Small intestine (tissue), 7 donors: ENCODE measurements around the gene RELCH. TPM values are rescaled to one million over a fixed set of nuclear protein-coding genes. Genes with fewer than 3 reads are reported as not detected.

Source experiments
- DNase-seq, 2 donors: peaks; one replicate each; pipeline versions ENCODE4 v3.0.0 to v3.0.0-alpha.2; 2013
- FAIRE-seq: peaks from 2 replicates; lab custom pipeline; 2012; peaks lifted over from hg19 to GRCh38; lab: Jason Lieb, UNC
- H3K27ac ChIP-seq, 3 donors: one replicate each; pipeline ENCODE4 v1.5.1; 2013; ENCODE audit warnings: low read length in 2 of 3, mild to moderate bottlenecking in 2 of 3, control low read depth in 1 of 3, inconsistent platforms in 1 of 3, low read depth in 1 of 3, moderate library complexity in 1 of 3
- H3K27me3 ChIP-seq, 3 donors: one replicate each; pipeline ENCODE4 v1.6.1; 2013; ENCODE audit warnings: low read length in 3 of 3, inconsistent platforms in 1 of 3; ENCODE audit not compliant: control insufficient read depth in 3 of 3, insufficient read depth in 3 of 3
- H3K36me3 ChIP-seq, 3 donors: one replicate each; pipeline ENCODE4 v1.6.1; 2013; ENCODE audit warnings: low read length in 3 of 3, inconsistent platforms in 1 of 3, low read depth in 1 of 3, mild to moderate bottlenecking in 1 of 3, moderate library complexity in 1 of 3; ENCODE audit not compliant: control insufficient read depth in 3 of 3, insufficient read depth in 2 of 3
- H3K4me1 ChIP-seq, 3 donors: one replicate each; pipeline ENCODE4 v1.6.1; 2013; ENCODE audit warnings: low read length in 2 of 3, inconsistent platforms in 1 of 3, low read depth in 1 of 3, mild to moderate bottlenecking in 1 of 3, moderate library complexity in 1 of 3; ENCODE audit not compliant: control insufficient read depth in 3 of 3, insufficient read depth in 2 of 3
- H3K4me3 ChIP-seq, 3 donors: one replicate each; pipeline ENCODE4 v1.5.1; 2013; ENCODE audit warnings: low read length in 3 of 3, control low read depth in 1 of 3, inconsistent platforms in 1 of 3, low read depth in 1 of 3, mild to moderate bottlenecking in 1 of 3, moderate library complexity in 1 of 3
- H3K9me3 ChIP-seq, 2 donors: one replicate each; pipeline ENCODE4 v1.6.1; 2013; ENCODE audit warnings: low read depth in 1 of 2, low read length in 1 of 2; ENCODE audit not compliant: control insufficient read depth in 2 of 2, insufficient read depth in 1 of 2
- WGBS, 3 donors: extraction: QIAGEN DNeasy Blood & Tissue Kit; methylation state at CpG; one replicate each; pipeline ENCODE4 v1.1.7; 2013; 5-methylcytosine and 5-hydroxymethylcytosine counted together
- polyA plus RNA-seq, 4 donors: library from polyadenylated mRNA; stranded (reverse) in 3 of 4; unstranded in 1 of 4; fragments of 200-250 nt in 3 of 4; fragments of 120-200 nt in 1 of 4; gene quantifications; one replicate each; pipeline versions ENCODE4 v1.2.1 to v1.2.3, GENCODE V29; 2013
- donor health status: healthy with polysubstance abuse.
- donor health status: control.
- donor health status: control.
- donor health status: Bipolar disorder and iron deficiency.
- donor health status: healthy.

RELCH gene
- polyA plus RNA-seq, 4 donors: 8.6 to 26.1 (median 11.1) TPM

DNA sequence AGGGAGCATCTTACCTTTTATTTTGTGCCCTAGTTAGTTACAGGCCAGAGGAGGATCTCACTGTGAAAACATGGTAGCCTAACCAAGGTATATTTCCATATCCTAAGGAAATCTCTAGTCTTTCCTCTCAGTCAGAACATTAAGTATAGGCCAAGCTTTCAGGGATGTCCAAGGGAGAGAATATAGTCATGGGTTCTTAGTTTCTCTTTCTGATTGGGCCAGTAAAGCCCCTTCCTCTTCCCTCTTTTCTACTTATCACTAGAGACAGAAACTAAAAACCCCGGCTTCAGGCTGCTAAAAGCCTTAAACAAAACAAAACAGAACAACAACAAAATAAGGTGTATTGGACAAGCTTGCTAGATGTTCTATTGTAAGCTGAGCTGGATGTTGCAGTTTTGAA is 93.7 kb downstream of the RELCH start:
- FAIRE-seq: no peak

DNA sequence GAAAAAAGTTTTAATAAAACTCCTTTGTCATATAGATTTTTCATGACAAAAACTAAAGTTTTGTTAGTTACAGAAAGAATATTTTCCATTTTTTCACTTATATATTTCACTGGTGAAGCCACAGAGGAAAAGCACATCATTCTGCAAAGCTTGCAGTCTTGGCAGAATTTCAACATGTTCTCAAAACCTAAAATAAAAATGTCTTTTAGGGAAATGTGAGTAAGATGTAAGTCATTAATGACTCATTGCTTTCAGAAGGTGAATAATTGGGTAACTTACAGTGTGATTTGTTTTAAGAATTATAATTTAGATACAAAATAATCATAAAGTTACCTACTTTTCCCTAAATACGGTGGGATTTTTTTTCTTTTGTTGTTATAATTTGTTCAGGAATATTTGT is 94.6 kb downstream of the RELCH start:
- Histone ChIP-seq H3K36me3 (peaks cover 0 to 8% (median 5%) of the 10 kb centered on the region in 3 donors), H3K27ac (no peak overlapping the region), H3K9me3 (no peaks in the 10 kb centered on the region), H3K27me3 (no peaks in the 10 kb centered on the region), H3K4me3 (no peak overlapping the region), H3K4me1 (peaks cover 0 to 11% (median 0%) of the 10 kb centered on the region in 3 donors)
- peak; percentile 81 for FAIRE-seq
- 64 to 95% (median 75%) methylated on average over 1 of the region's 1 CpG for WGBS, 3 donors
- DNase-seq: no peak

More for the DNA sequence above, 93.7 kb downstream of the RELCH start:
- no peak for DNase-seq
- H3K27me3 ChIP-seq: no peaks in the 10 kb centered on the region
- WGBS, 3 donors: 67 to 68% (median 67%) methylated on average over 1 of the region's 1 CpG
- H3K9me3 ChIP-seq: no peaks in the 10 kb centered on the region
- peaks cover 0 to 6% (median 0%) of the 10 kb centered on the region in 3 donors for H3K4me1 ChIP-seq
- peaks cover 0 to 8% (median 5%) of the 10 kb centered on the region in 3 donors for H3K36me3 ChIP-seq
- no peak overlapping the region for H3K4me3 ChIP-seq
- no peak overlapping the region for H3K27ac ChIP-seq

DNA sequence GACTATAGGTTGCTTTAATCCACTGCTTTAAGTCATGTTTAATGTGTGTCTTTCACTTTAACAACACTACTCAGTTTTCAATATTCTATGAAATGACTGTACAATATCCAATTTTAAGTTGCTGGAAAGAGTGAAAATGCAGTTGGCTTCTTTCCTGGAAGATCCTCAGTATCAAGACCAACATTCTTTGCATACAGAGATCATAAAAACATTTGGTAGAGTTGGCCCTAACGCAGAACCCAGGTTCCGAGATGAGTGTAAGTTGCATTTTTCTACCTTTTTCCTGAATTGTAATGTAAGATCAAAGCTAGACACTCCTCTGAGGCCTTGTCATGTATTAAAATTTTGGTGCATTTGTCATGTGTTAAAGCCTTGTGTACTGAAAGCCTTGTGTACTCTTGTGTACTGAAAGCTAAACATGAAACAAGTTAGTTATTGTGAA is 95.2 kb downstream of the RELCH start:
- no peak overlapping the region for H3K27ac ChIP-seq
- 69 to 93% (median 89%) methylated on average over 2 of the region's 2 CpGs for whole genome bisulfite sequencing, 3 donors
- peaks cover 0 to 8% (median 5%) of the 10 kb centered on the region in 3 donors for H3K36me3 ChIP-seq
- DNase-seq (no peak), FAIRE-seq (no peak)
- H3K9me3 ChIP-seq: no peaks in the 10 kb centered on the region
- H3K27me3 ChIP-seq: no peaks in the 10 kb centered on the region
- H3K4me1 ChIP-seq: peaks cover 0 to 13% (median 0%) of the 10 kb centered on the region in 3 donors
- no peak overlapping the region for H3K4me3 ChIP-seq

DNA sequence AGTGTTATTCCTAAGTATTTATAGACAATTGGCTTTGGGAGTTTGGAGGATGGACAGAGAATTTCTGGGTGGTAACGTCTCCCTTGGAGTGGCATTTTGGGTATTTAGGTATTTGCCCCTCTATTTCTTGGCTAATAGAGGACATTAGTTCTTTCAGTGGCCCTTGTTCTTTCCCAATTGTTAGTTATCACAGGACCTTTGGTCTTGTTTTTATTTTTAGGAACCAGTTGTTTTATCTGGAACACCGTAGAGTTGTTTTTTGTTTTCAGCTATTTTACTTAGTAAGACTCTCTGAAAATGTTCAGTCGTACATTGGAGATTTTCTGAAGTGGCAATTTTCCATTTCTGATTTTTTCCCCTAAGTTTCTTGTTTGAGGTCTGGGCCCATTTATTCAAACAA is 97.6 kb downstream of the RELCH start:
- FAIRE-seq (no peak), DNase-seq (no peak)
- Histone ChIP-seq H3K27ac (no peak overlapping the region), H3K4me1 (peaks cover 0 to 25% (median 0%) of the 10 kb centered on the region in 3 donors), H3K4me3 (no peak overlapping the region), H3K27me3 (no peaks in the 10 kb centered on the region), H3K9me3 (no peaks in the 10 kb centered on the region), H3K36me3 (peaks cover 0 to 8% (median 5%) of the 10 kb centered on the region in 3 donors)
- 73 to 84% (median 81%) methylated on average over 3 of the region's 3 CpGs for WGBS, 3 donors

DNA sequence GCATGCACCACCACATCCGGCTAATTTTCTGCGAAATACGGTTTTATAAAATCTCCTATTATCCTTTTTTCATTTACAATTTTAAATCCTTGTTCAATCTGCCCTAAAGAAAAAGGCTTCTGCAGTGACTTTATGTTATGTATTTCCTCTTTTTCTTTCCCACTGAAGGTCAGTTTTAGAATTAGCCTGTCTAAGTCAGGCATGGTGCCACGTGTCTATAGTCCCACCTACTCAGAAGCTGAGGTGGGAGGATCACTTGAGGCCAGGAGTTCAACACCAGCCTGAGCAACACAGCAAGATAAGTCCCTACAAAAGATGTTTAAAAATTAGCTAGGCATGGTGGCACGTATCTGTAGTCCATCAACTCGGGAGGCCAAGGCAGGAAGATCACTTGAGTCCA is 98.2 kb downstream of the RELCH start:
- no peak for FAIRE-seq
- 74 to 83% (median 82%) methylated on average over 6 of the region's 6 CpGs for WGBS, 3 donors
- H3K27me3 ChIP-seq: no peaks in the 10 kb centered on the region
- H3K9me3 ChIP-seq: no peaks in the 10 kb centered on the region
- DNase-seq: no peak
- H3K27ac ChIP-seq: no peak overlapping the region
- no peak overlapping the region for H3K4me3 ChIP-seq
- peaks cover 0 to 27% (median 0%) of the 10 kb centered on the region in 3 donors for H3K4me1 ChIP-seq
- peaks cover 0 to 8% (median 5%) of the 10 kb centered on the region in 3 donors for H3K36me3 ChIP-seq

DNA sequence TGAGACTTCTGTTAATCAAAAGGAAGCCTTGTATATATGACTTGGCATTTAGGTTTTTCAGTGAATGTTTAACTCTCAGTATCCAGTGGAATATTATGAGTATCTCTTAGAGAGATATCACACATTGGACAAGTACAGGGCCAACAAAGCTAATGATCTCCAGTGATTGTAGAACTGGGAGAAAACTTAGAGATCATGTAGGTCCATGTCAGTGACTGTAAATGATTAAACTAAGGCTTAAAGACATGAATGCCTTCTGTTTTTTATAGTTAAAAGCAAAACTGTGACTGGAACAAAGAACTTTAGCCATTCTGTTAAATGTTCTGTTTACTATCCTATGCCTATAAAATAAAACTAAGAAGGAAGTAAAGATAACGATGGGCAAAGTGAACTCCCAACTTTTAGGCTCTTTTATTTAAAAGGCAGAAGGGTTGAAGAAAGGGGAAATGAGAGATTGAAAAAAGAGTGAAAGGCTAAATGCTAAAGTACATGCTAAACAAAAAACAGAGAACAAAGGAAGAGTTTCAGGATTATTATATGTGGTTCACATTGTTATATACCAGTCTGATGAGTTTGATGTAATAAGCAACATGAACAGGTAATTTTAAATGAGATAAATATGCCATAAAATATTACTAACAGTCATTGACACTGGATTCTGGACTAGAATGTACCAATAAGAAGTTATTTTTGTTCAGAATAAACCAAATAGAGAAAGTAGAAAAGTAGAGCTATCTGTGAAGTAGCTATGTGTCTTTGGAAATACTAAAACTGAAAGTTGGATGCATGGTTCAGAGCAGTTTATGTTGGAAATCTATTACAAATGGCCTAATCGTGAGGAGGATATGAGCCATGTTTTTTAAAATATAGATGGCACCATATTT is 101.0 kb downstream of the RELCH start:
- peak overlapping the region in 2 of 3 donors; percentile 31 to 41 for H3K27ac ChIP-seq

DNA sequence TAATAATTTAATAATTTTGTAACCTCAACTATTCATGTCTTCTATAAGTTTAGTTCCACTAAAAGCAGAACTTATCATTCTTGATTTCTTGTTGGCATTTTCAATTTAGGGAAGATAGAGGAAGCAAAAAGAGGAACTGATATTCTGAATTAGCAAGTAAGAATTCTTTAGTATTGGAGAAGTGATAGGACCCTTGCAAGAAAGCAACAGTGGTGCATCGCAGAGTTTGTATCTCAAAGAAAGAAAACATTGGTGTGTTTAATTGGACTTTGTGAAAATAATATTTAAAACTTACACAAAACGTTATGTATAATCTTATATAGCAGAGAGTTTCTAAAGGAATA is 101.6 kb downstream of the RELCH start:
- Histone ChIP-seq H3K27ac (no peak overlapping the region), H3K36me3 (peaks cover 0 to 10% (median 4%) of the 10 kb centered on the region in 3 donors), H3K4me1 (peaks cover 0 to 27% (median 0%) of the 10 kb centered on the region in 3 donors), H3K27me3 (no peaks in the 10 kb centered on the region), H3K4me3 (no peak overlapping the region), H3K9me3 (no peaks in the 10 kb centered on the region)
- FAIRE-seq (peak; percentile 10), DNase-seq (no peak)
- 66 to 81% (median 69%) methylated on average over 2 of the region's 2 CpGs for WGBS, 3 donors

More for the DNA sequence above, 101.0 kb downstream of the RELCH start:
- peaks cover 0 to 27% (median 0%) of the 10 kb centered on the region in 3 donors for H3K4me1 ChIP-seq
- H3K9me3 ChIP-seq: no peaks in the 10 kb centered on the region
- H3K4me3 ChIP-seq: no peak overlapping the region
- FAIRE-seq (no peak), DNase-seq (peak; percentile 45 to 58)
- H3K27me3 ChIP-seq: no peaks in the 10 kb centered on the region
- H3K36me3 ChIP-seq: peaks cover 0 to 9% (median 4%) of the 10 kb centered on the region in 3 donors
- WGBS, 3 donors: 15 to 51% (median 31%) methylated on average over 2 of the region's 2 CpGs

DNA sequence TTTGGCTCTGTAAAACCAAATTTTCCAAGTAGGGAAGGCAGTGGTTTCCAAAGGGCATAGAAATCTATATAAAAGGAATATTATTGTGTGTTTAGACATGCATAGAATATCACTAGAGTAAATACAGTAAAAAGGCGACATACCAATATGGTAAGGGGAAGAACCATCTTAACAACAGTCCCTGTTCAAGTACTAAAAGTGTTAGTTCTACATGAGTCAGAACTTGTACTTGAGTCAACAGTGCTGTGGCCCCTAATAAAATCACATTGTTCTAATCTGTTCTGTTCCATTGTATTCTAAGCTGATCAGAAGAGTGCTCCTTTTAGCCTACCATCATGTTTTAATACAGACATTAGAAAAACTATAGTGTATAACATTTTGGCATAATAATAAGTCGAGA is 102.0 kb downstream of the RELCH start:
- FAIRE-seq (no peak), DNase-seq (no peak)
- Histone ChIP-seq H3K27me3 (no peaks in the 10 kb centered on the region), H3K27ac (peak overlapping the region in 1 of 3 donors; percentile 15), H3K4me1 (peaks cover 0 to 27% (median 0%) of the 10 kb centered on the region in 3 donors), H3K9me3 (no peaks in the 10 kb centered on the region), H3K36me3 (peaks cover 0 to 8% (median 4%) of the 10 kb centered on the region in 3 donors), H3K4me3 (no peak overlapping the region)
- WGBS, 3 donors: 80 to 86% (median 85%) methylated on average over 2 of the region's 2 CpGs
